BLaER1 (cell line): Measurements from ENCODE around the gene DCXR.

Experiments
- H3K27ac ChIP-seq: shearing (Covaris generic); formaldehyde crosslinking; 2 replicates; pipeline ENCODE4 v1.8.1; 2022
- H3K27me3 ChIP-seq: shearing (Covaris generic); formaldehyde crosslinking; 2 replicates; pipeline ENCODE4 v1.8.1; 2022
- H3K36me3 ChIP-seq: shearing (Covaris generic); formaldehyde crosslinking; 2 replicates; pipeline ENCODE4 v1.8.1; 2022
- H3K4me1 ChIP-seq: shearing (Covaris generic); formaldehyde crosslinking; 2 replicates; pipeline ENCODE4 v1.8.1; 2022
- H3K4me2 ChIP-seq: shearing (Covaris generic); formaldehyde crosslinking; 2 replicates; pipeline ENCODE4 v1.8.1; 2022
- H3K4me3 ChIP-seq: shearing (Covaris generic); formaldehyde crosslinking; 2 replicates; pipeline ENCODE4 v1.8.1; 2022
- H3K9ac ChIP-seq: shearing (Covaris generic); formaldehyde crosslinking; 2 replicates; pipeline ENCODE4 v1.8.1; 2022
- H3K9me3 ChIP-seq: shearing (Covaris generic); formaldehyde crosslinking; 2 replicates; pipeline ENCODE4 v1.8.1; 2022
- H4K20me1 ChIP-seq: shearing (Covaris generic); formaldehyde crosslinking; 2 replicates; pipeline ENCODE4 v1.8.1; 2022
- Cebpa-rat ChIP-seq: shearing (Covaris generic); IDR thresholded peaks from 2 replicates; pipeline ENCODE4 v1.8.1; 2022

Gene DCXR

DNA sequence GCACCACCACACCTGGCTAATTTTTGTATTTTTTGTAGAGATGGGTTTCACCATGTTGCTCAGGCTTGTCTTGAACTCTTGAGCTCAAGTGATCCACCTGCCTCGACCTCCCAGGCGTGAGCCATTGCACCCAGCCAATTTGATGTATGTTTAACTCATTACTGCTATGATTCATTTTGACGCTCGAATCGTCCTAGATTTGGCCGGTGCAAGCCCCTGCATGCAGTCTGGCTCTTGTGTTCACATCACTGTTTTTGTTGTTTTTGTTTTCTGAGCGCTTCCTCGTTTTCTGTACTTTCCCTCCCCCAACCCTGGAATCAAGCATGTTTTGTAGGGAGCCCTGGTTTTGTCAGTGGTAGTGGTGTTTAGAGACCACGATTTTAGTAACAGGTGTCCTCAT lies 35.9 kb upstream of the DCXR start:
- H3K27ac ChIP-seq, result no peak overlapping the region
- peaks cover 10% of the 10 kb centered on the region; the same call in 1 of the 2 replicates for H4K20me1 ChIP-seq
- H3K4me3 ChIP-seq, result no peak overlapping the region
- no peak overlapping the region for H3K9ac ChIP-seq
- no peaks in the 10 kb centered on the region for H3K27me3 ChIP-seq
- H3K36me3 ChIP-seq, result peaks cover 21% of the 10 kb centered on the region
- H3K9me3 ChIP-seq, result no peaks in the 10 kb centered on the region
- peaks cover 33% of the 10 kb centered on the region for H3K4me1 ChIP-seq
- no peak for TF ChIP-seq Cebpa-rat
- H3K4me2 ChIP-seq, result no peak overlapping the region

DNA sequence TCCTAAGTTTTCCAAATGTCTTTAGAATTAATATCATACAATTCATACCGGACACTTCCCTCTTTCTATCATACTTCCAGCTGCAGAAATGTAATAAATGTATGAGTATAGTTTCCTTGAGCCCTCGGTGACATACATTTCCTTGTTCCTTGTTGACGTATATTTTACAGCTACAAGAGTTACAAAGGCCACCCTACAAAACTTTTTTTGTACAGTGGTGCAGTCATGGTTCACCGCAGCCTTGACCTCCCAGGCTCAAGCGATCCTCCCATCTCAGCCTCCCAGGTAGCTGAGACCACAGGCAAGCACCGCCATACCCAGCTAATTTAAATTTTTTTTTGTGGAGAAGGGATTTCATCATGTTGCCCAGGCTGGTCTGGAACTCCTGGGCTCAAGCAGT lies 35.3 kb upstream of the DCXR start:
- H3K27ac ChIP-seq, result no peak overlapping the region
- H3K36me3 ChIP-seq, result peaks cover 15% of the 10 kb centered on the region
- H3K9ac ChIP-seq, result no peak overlapping the region
- H3K4me1 ChIP-seq, result peaks cover 33% of the 10 kb centered on the region
- H3K4me3 ChIP-seq, result no peak overlapping the region
- no peaks in the 10 kb centered on the region for H3K27me3 ChIP-seq
- H3K9me3 ChIP-seq, result no peaks in the 10 kb centered on the region
- TF ChIP-seq Cebpa-rat, result no peak
- H4K20me1 ChIP-seq, result peaks cover 4% of the 10 kb centered on the region; the same call in 1 of the 2 replicates
- no peak overlapping the region for H3K4me2 ChIP-seq

DNA sequence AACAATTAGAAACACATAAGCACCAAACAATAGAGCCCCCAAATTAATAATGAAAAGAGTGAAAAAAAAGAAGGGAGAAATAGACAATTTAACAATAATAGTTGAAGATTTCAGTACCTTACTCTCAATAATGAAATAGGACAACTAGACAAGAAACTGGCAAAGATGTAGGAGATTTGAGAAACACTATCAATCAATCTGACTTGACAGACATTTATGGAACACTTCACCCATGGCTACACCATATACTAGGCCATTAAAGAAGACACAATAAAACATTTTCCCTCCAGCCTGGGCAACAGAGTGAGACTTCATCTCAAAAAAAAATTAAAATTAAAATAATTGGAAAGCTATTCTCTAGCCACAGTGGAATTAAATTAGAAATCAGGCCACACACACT lies 33.1 kb upstream of the DCXR start:
- no peaks in the 10 kb centered on the region for H3K27me3 ChIP-seq
- H4K20me1 ChIP-seq, result no peaks in the 10 kb centered on the region
- no peak overlapping the region for H3K9ac ChIP-seq
- no peaks in the 10 kb centered on the region for H3K9me3 ChIP-seq
- TF ChIP-seq Cebpa-rat, result no peak
- peaks cover 32% of the 10 kb centered on the region for H3K4me1 ChIP-seq
- H3K36me3 ChIP-seq, result no peaks in the 10 kb centered on the region
- no peak overlapping the region for H3K27ac ChIP-seq
- H3K4me2 ChIP-seq, result no peak overlapping the region
- no peak overlapping the region for H3K4me3 ChIP-seq

DNA sequence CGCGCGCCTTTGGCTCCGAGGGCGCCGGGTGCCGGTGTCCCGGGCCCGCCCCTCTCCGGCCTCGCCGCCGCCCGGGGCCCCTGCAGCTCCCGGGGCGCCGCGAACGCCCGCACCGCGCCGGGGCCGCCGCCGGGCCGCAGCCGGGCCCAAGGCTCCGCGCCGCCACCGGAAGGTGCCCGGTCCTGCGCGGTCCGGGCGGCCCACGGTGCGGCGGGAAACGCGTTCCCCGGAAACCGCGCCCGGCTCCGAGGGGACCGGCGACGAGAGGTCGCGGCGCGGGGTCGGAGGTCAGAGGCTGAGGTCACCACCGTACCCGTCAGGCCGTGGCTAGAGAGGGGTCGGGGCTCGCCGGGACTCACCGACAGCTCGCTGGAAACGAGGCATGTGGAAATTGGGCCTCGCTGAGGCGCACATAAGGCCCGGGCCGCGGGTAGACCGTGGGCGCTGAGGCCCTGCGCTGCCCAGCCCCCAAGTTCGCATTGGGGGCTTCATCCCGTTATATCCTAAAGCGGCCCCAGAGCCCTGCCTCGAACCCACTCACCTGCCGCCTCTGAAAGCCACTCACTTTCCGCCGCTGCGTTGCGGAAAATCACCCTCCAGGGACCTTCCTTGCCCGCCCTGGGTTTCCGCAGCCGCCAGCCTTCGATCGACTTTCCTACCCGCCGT lies 28.3 kb upstream of the DCXR start, which contains the start of gene DUS1L:
TSS of gene DUS1L (minus strand) at position 167 of the 666 bp plus-strand sequence. CDS start 745 bp downstream, outside the sequence.
- Histone ChIP-seq H4K20me1 (peaks cover 33% of the 10 kb centered on the region), H3K4me2 (peak within 1 kb of the TSS; percentile 99), H3K27ac (peak within 1 kb of the TSS; percentile 92), H3K9ac (peak within 1 kb of the TSS; percentile 95), H3K36me3 (peaks cover 37% of the 10 kb centered on the region), H3K4me3 (peak within 1 kb of the TSS; percentile 96), H3K4me1 (peaks cover 34% of the 10 kb centered on the region), H3K27me3 (no peaks in the 10 kb centered on the region), H3K9me3 (no peaks in the 10 kb centered on the region)
- TF ChIP-seq Cebpa-rat, result no peak

DNA sequence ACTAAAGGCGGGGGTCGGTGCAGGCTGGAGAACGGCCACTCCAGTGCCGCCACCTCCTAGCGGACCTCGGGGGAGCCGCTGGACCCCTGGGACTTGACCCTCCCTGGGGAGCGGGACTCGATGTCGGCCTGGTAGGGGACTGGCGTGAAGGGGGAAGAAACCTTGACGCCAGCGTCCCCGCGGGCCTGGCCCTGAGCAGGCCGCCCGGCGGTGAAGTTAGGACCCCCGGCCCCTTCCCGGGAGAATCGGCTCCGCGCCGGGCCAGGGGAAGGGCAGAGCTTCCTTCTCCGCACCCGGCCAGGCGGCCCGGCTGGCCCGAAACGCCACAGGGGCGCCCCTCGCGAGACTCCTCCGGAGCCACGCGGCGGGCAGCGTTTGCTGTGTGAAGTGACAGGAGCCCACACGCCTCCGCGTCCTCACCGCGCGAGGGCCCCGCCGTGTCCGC lies 27.7 kb upstream of the DCXR start:
- peak overlapping the region; percentile 99 for H3K4me2 ChIP-seq
- no peak for TF ChIP-seq Cebpa-rat
- peak overlapping the region; percentile 92 for H3K27ac ChIP-seq

DNA sequence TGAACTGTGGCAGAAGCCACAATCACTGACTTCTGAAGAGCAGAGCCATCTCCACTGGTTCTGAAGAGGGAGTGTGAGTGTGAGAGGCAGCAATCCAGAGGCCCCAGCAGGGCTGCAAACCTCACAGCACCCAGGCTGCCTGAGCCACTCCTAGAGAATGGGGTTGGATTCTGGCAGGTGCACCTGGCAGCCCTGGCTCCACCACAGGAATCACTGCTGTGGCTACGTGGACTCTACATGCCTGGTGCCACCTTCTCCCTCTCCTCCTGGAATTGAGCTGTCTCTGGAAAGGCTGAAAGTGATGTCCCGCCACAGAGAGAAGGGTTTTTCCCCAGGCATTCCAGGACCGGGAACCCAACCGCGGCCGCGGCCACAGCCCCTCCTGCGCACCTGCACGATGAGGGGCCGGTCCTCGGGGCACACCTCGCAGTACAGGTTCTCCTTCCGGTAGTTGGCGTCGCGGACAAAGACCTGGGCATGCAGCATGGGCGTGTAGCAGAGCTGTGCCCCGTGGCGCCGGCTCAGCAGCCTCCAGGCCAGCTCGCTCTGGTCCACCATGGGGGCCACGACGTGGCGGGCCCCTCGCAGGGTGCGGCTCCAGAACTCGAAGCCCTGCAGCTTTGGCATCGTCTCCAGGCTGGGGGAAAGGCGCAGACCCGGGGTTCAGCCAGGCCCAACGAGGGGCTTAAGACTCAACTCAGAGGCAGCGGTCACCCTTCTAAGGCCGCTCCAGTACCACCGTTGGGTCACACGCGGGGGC lies 27.1 kb upstream of the DCXR start:
- peak overlapping the region; percentile 99 for H3K4me2 ChIP-seq
- H3K9ac ChIP-seq, result peak overlapping the region; percentile 95
- peaks cover 45% of the 10 kb centered on the region for H4K20me1 ChIP-seq
- TF ChIP-seq Cebpa-rat, result no peak
- peak overlapping the region; percentile 96 for H3K4me3 ChIP-seq
- H3K27ac ChIP-seq, result peak overlapping the region; percentile 92
- H3K4me1 ChIP-seq, result peaks cover 45% of the 10 kb centered on the region
- H3K27me3 ChIP-seq, result no peaks in the 10 kb centered on the region
- peaks cover 48% of the 10 kb centered on the region for H3K36me3 ChIP-seq
- no peaks in the 10 kb centered on the region for H3K9me3 ChIP-seq

More for the DNA sequence above, 27.7 kb upstream of the DCXR start:
- Histone ChIP-seq H3K4me1 (peaks cover 39% of the 10 kb centered on the region), H3K27me3 (no peaks in the 10 kb centered on the region), H3K36me3 (peaks cover 42% of the 10 kb centered on the region), H3K4me3 (peak overlapping the region; percentile 96), H3K9ac (peak overlapping the region; percentile 95), H4K20me1 (peaks cover 39% of the 10 kb centered on the region), H3K9me3 (no peaks in the 10 kb centered on the region)

DNA sequence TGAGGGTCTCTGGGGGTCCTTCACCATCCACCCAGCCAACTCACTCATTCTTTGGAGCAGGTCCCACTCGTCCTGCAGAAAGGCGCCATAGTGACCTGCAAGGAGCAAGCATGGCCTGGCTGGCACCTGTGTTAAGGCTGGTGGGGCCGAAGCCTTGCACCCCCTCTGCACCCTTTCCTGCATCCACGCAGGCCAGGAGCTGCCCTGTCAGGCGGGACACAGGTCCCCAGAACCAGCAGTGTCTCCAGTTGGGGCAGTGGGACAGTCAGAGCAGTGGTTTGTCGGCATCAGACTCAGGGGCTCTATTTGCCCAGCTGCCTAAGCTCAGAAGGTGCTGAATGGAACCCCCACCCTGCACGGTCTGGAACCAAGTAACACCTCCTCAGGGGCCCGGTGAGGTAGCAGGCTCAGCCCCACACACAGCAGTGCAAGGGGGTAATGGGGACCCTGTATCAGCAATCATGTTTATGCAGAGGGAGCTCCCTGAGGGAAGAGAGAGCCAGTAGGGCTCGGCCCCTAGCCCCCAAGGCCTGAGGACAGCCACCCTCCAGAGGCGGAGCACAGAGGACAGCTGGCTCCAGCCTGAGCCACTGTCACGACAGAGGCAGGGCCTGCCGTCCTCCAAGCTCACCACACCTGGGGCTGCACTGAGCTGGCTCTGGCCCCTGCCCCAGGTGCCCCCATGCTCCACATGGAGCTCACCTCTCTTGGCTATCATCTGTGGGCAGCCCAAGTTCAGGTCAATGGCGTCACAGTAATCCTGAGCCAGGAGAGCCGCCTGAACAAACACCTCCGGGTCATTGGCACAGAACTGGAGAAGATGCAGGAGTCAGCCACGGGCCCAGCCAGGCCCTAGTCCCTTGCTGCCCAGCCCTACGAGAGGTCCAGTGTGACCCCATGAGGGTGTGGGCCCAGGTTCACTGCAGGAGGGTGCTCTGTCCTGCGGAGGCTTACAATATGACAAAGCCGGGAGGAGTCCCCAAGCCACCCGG lies 26.2 kb upstream of the DCXR start:
- no peaks in the 10 kb centered on the region for H3K9me3 ChIP-seq
- H3K27me3 ChIP-seq, result no peaks in the 10 kb centered on the region
- peak overlapping the region; percentile 95 for H3K9ac ChIP-seq
- H3K4me1 ChIP-seq, result peaks cover 54% of the 10 kb centered on the region
- no peak overlapping the region for H3K4me3 ChIP-seq
- TF ChIP-seq Cebpa-rat, result no peak
- H3K4me2 ChIP-seq, result peak overlapping the region; percentile 99
- peaks cover 54% of the 10 kb centered on the region for H4K20me1 ChIP-seq
- no peak overlapping the region for H3K27ac ChIP-seq
- peaks cover 57% of the 10 kb centered on the region for H3K36me3 ChIP-seq

DNA sequence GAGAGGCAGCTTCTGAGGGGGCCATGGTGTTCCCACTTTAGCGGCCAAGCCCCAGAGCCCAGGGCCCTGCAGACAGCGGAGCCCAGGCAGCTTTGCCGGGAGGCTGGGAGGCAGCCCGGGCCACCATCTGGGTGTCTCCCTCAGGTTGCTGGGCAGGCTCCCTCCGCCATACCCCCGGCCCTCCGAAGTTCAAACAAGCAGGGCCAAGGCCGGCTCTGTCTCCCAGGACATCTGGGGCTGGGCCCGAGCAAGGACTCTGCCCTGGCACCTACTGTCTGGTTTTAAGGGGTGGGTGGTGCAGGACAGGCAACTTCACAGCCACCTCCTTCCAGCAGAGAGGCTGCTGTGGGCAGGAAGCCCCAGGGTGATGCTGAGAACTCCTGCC lies 25.5 kb upstream of the DCXR start:
- no peak overlapping the region for H3K27ac ChIP-seq
- peaks cover 65% of the 10 kb centered on the region for H3K36me3 ChIP-seq
- no peak overlapping the region for H3K9ac ChIP-seq
- no peak overlapping the region for H3K4me2 ChIP-seq
- H3K27me3 ChIP-seq, result no peaks in the 10 kb centered on the region
- H4K20me1 ChIP-seq, result peaks cover 61% of the 10 kb centered on the region
- no peak overlapping the region for H3K4me3 ChIP-seq
- peaks cover 59% of the 10 kb centered on the region for H3K4me1 ChIP-seq
- TF ChIP-seq Cebpa-rat, result no peak
- no peaks in the 10 kb centered on the region for H3K9me3 ChIP-seq

DNA sequence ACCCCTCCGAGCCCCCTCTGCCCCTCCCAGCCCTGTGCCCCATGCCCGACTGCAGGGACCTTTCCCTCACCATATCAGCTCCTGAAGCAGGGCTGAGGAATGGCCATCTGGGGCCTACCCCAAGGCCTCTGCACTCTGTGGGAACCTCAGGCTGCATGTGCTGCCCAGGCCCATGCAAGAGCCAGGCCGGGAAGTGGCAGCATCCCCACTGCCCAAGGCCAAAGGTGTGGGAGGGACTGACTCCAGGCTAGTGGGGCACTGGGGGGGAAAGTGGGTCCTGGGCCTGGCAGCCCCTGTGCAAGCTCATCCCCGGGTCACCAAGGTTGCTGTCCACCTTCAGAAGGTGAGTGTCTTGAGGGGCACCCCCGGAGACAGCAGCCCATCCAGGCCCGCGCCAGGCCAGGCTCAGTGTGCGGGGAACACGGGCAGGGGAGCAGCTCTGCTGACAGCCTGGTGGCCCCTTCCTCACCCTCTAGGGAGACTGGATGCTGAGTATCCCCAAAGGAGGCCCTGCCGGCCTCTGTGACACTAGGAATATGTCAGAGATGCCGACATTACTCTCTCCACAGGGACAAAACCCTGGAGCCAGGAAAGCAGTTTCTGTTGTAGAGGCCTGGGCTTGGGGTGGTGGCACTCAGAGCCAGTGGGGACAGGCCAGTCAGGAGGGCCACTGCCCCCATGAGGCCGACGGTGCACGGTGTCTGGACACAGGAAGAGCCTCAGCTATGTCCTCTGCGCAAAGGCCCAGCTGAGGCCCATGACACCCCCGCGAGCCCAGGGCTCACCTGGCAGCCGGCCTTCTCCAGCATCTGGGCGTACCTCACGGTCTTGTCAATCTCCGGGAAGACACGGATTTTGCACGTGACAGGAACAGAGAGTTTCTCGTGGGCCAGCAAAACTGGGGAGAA lies 24.8 kb upstream of the DCXR start:
- H3K4me2 ChIP-seq, result no peak overlapping the region
- peaks cover 71% of the 10 kb centered on the region for H3K36me3 ChIP-seq
- H4K20me1 ChIP-seq, result peaks cover 68% of the 10 kb centered on the region
- H3K27ac ChIP-seq, result no peak overlapping the region
- no peaks in the 10 kb centered on the region for H3K27me3 ChIP-seq
- no peak for TF ChIP-seq Cebpa-rat
- no peak overlapping the region for H3K4me3 ChIP-seq
- H3K9me3 ChIP-seq, result no peaks in the 10 kb centered on the region
- peaks cover 63% of the 10 kb centered on the region for H3K4me1 ChIP-seq
- H3K9ac ChIP-seq, result no peak overlapping the region
